Mesenchymal stem cell (in vitro differentiated cells and primary cell): ENCODE measurements around the gene ZNF709.

Experiments
- DNase-seq: peaks from one replicate; pipeline ENCODE4 v3.0.0-alpha.2; 2013
- H2AFZ ChIP-seq: one replicate; pipeline ENCODE4 v1.6.1; 2013; ENCODE audit warnings: low read depth, mild to moderate bottlenecking, control low read depth, inconsistent platforms, low read length, moderate library complexity
- H2AK5ac ChIP-seq: 2 replicates; pipeline ENCODE4 v1.6.1; 2013; ENCODE audit warnings: low read length, moderate library complexity, mild to moderate bottlenecking, inconsistent platforms; ENCODE audit not compliant: severe bottlenecking
- H2BK120ac ChIP-seq: one replicate; pipeline ENCODE4 v1.6.1; 2013; ENCODE audit warnings: low read depth, mild to moderate bottlenecking, inconsistent platforms, low read length, moderate library complexity
- H2BK12ac ChIP-seq, 2 experiments: one replicate each; pipeline ENCODE4 v1.6.1; 2013; ENCODE audit warnings: inconsistent platforms in 2 of 2, low read length in 2 of 2, mild to moderate bottlenecking in 2 of 2, moderate library complexity in 2 of 2, control low read depth in 1 of 2
- H2BK15ac ChIP-seq: one replicate; pipeline ENCODE4 v1.6.1; 2013; ENCODE audit warnings: mild to moderate bottlenecking, low read depth, inconsistent platforms; ENCODE audit not compliant: poor library complexity, severe bottlenecking
- H2BK5ac ChIP-seq: 2 replicates; pipeline ENCODE4 v1.6.1; 2013; ENCODE audit warnings: low read depth, mild to moderate bottlenecking, low read length, control low read depth, inconsistent platforms; ENCODE audit not compliant: poor library complexity, severe bottlenecking
- H3K14ac ChIP-seq, 2 experiments: one replicate each; pipeline ENCODE4 v1.6.1; 2013; ENCODE audit warnings: inconsistent platforms in 2 of 2, low read length in 2 of 2, control low read depth in 1 of 2, mild to moderate bottlenecking in 1 of 2, moderate library complexity in 1 of 2
- H3K18ac ChIP-seq, 2 experiments: one replicate each; pipeline ENCODE4 v1.6.1; 2013; ENCODE audit warnings: inconsistent platforms in 2 of 2, low read length in 2 of 2, control low read depth in 1 of 2, low read depth in 1 of 2, mild to moderate bottlenecking in 1 of 2
- H3K23ac ChIP-seq, 2 experiments: one replicate each; pipeline ENCODE4 v1.6.1; 2013; ENCODE audit warnings: inconsistent platforms in 2 of 2, low read length in 2 of 2, mild to moderate bottlenecking in 2 of 2, moderate library complexity in 2 of 2, control low read depth in 1 of 2
- H3K27ac ChIP-seq: 2 replicates; pipeline ENCODE4 v1.5.1; 2013; ENCODE audit warnings: mild to moderate bottlenecking, moderate library complexity, low read length, control low read depth, inconsistent platforms; ENCODE audit not compliant: poor library complexity, severe bottlenecking
- H3K27me3 ChIP-seq, 2 experiments: 2 replicates each; pipeline versions ENCODE4 v1.6.1 to v1.7.0; 2013; ENCODE audit warnings: low read length in 2 of 2, mild to moderate bottlenecking in 2 of 2, moderate library complexity in 2 of 2, control low read depth in 1 of 2, inconsistent platforms in 1 of 2; ENCODE audit not compliant: control insufficient read depth in 1 of 2, insufficient read depth in 1 of 2
- H3K36me3 ChIP-seq, 2 experiments: 2 replicates each; pipeline versions ENCODE4 v1.6.1 to v1.7.0; 2013; ENCODE audit warnings: low read length in 2 of 2, control low read depth in 1 of 2, inconsistent platforms in 1 of 2, low read depth in 1 of 2, mild to moderate bottlenecking in 1 of 2; ENCODE audit not compliant: insufficient read depth in 2 of 2, control insufficient read depth in 1 of 2
- H3K4ac ChIP-seq, 2 experiments: one replicate each; pipeline ENCODE4 v1.6.1; 2013; ENCODE audit warnings: inconsistent platforms in 2 of 2, low read length in 2 of 2, mild to moderate bottlenecking in 2 of 2, moderate library complexity in 2 of 2, control low read depth in 1 of 2, low read depth in 1 of 2
- H3K4me1 ChIP-seq: 2 replicates; pipeline ENCODE4 v1.6.1; 2013; ENCODE audit warnings: low read depth, low read length, control low read depth; ENCODE audit not compliant: control insufficient read depth, insufficient read depth
- H3K4me2 ChIP-seq: 2 replicates; pipeline ENCODE4 v1.6.1; 2013; ENCODE audit warnings: low read length, mild to moderate bottlenecking, inconsistent platforms; ENCODE audit not compliant: poor library complexity, severe bottlenecking
- H3K4me3 ChIP-seq, 2 experiments: 2 replicates each; pipeline versions ENCODE4 v1.5.1 to v1.7.0; 2013; ENCODE audit warnings: low read length in 2 of 2, mild to moderate bottlenecking in 2 of 2, control low read depth in 1 of 2, low read depth in 1 of 2; ENCODE audit not compliant: insufficient read depth in 1 of 2
- H3K79me1 ChIP-seq: replicated peaks from 2 replicates; pipeline ENCODE4 v1.6.1; 2013; ENCODE audit warnings: mild to moderate bottlenecking, control low read depth, low read length, inconsistent platforms; ENCODE audit not compliant: poor library complexity, severe bottlenecking
- H3K9ac ChIP-seq: 2 replicates; pipeline ENCODE4 v1.7.0; 2013; ENCODE audit warnings: mild to moderate bottlenecking, low read length, moderate library complexity
- H3K9me3 ChIP-seq: 2 replicates; pipeline ENCODE4 v1.7.0; 2013; ENCODE audit warnings: mild to moderate bottlenecking, low read length; ENCODE audit not compliant: control insufficient read depth
- H4K8ac ChIP-seq: one replicate; pipeline ENCODE4 v1.6.1; 2013; ENCODE audit warnings: inconsistent platforms, mild to moderate bottlenecking, low read length, moderate library complexity
- H4K91ac ChIP-seq: one replicate; pipeline ENCODE4 v1.6.1; 2013; ENCODE audit warnings: mild to moderate bottlenecking, low read length, inconsistent platforms
- WGBS: methylation state at CpG from one replicate; pipeline ENCODE4 v1.1.7; 2013; ENCODE audit warnings: mixed read lengths; 5-methylcytosine and 5-hydroxymethylcytosine counted together

ZNF709 gene

DNA sequence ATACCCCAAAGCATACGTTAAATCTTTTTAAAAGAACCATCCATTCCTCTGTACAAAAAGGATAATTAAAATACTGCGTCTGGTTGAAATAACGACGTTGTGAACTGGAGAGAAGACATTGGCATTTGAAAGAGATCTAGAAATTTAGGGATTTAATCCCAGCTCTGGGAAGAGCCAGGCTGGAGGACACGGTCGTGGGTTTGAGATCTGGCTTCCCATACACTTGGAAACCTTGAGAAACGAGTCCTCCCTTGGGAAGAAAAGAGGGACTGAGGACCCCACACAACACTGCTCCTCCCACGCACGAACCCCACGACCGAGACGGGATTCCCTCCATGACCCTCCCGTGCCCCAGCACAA lies 625 bp downstream of the ZNF709 start:
- no peaks in the 10 kb centered on the region for H3K9me3 ChIP-seq
- H3K4me3 ChIP-seq: peak overlapping the region; percentile 98 to 99
- H3K14ac ChIP-seq: no peak overlapping the region
- no peaks in the 10 kb centered on the region for H3K36me3 ChIP-seq
- 3% methylated on average over 12 of the region's 13 CpGs for WGBS
- peak overlapping the region; percentile 77 to 89 for H3K18ac ChIP-seq
- peak overlapping the region; percentile 23 for H2BK15ac ChIP-seq
- peak overlapping the region; percentile 93 for H3K4me2 ChIP-seq
- no peak overlapping the region for H4K91ac ChIP-seq
- no peak overlapping the region for H4K8ac ChIP-seq
- H2BK5ac ChIP-seq: no peak overlapping the region
- peak overlapping the region; percentile 27 for H2BK120ac ChIP-seq
- H3K9ac ChIP-seq: peak overlapping the region; percentile 94
- H3K79me1 ChIP-seq: peaks cover 24% of the 10 kb centered on the region
- no peak overlapping the region for H2BK12ac ChIP-seq
- H3K27ac ChIP-seq: no peak overlapping the region
- peak overlapping the region; percentile 91 for H2AFZ ChIP-seq
- DNase-seq: no peak
- H2AK5ac ChIP-seq: no peak overlapping the region
- no peaks in the 10 kb centered on the region for H3K27me3 ChIP-seq
- H3K4me1 ChIP-seq: peaks cover 4% of the 10 kb centered on the region
- no peak overlapping the region for H3K23ac ChIP-seq
- peak overlapping the region in 1 of 2 experiments; percentile 13 for H3K4ac ChIP-seq

DNA sequence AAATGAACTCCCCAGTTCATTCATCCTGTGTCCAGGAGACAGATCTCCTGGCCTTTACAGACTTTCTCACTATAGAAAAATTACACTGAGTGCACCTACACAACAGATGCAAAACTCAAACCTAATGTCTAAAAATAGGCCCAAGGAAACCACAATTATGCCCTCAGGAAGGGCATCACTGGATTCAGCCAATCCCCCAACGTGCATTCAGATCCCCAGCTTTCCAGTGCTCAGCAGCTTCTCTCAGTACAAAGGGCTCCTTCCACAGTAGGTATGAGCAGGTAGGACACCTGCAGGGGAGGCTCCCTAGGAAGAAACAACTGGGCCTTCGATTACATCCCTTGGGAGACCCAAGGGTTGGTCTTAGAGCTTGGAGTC lies 2.1 kb downstream of the ZNF709 start:
- Histone ChIP-seq H3K9ac (no peak overlapping the region), H3K4me3 (no peak overlapping the region), H3K14ac (no peak overlapping the region), H2BK12ac (no peak overlapping the region), H2BK15ac (no peak overlapping the region), H2AFZ (no peak overlapping the region), H3K18ac (no peak overlapping the region), H3K9me3 (peaks cover 9% of the 10 kb centered on the region), H3K79me1 (peaks cover 37% of the 10 kb centered on the region), H3K4me1 (peaks cover 4% of the 10 kb centered on the region), H3K4ac (no peak overlapping the region), H3K23ac (no peak overlapping the region), H3K27ac (no peak overlapping the region), H3K27me3 (no peaks in the 10 kb centered on the region), H2AK5ac (no peak overlapping the region), H3K4me2 (no peak overlapping the region), H2BK120ac (no peak overlapping the region), H3K36me3 (peaks cover 3 to 5% of the 10 kb centered on the region in 2 experiments), H4K8ac (no peak overlapping the region), H2BK5ac (no peak overlapping the region), H4K91ac (no peak overlapping the region)
- WGBS: 87% methylated on average over 2 of the region's 2 CpGs
- peak; percentile 15 for DNase-seq

DNA sequence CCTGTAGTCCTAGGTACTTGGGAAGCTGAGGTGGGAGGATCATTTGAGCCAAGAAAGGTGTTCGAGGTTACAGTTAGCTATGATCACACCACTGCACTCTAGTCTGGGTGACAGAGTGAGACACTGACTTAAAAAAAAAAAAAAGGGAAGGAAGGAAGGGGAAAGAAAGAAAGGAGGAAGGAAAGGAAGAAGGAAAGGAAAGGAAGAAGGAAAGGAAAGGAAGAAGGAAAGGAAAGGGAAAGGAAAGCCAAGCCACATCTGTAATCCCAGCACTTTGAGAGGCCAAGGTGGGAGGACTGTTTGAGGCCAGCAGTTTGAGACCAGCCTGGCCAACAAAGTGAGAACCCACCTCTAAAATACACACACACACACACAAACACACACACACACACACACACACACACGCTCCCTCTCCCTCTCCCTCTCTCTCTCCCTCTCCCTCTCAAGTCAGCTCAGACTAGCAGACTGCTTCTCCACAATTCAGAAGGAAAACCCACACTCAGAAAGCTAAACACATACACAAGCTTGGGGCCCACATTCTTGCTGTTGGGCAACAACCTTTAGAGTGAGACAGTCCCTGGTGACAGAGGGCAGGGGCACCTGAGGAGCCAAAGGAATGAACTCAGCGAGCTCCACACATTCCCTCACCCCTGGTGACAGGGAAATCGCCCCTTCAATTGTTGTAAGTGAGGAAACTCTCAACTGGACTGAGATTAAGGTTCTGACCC lies 2.7 kb downstream of the ZNF709 start:
- H2BK120ac ChIP-seq: no peak overlapping the region
- no peak overlapping the region for H2BK15ac ChIP-seq
- no peak overlapping the region for H3K9ac ChIP-seq
- DNase-seq: no peak
- no peak overlapping the region for H2BK5ac ChIP-seq
- H3K4me3 ChIP-seq: no peak overlapping the region
- no peak overlapping the region for H3K27ac ChIP-seq
- H2AK5ac ChIP-seq: no peak overlapping the region
- no peak overlapping the region for H3K23ac ChIP-seq
- no peak overlapping the region for H4K8ac ChIP-seq
- H3K27me3 ChIP-seq: no peaks in the 10 kb centered on the region
- H4K91ac ChIP-seq: no peak overlapping the region
- no peak overlapping the region for H3K4me2 ChIP-seq
- H3K79me1 ChIP-seq: peaks cover 37% of the 10 kb centered on the region
- peaks cover 15% of the 10 kb centered on the region for H3K9me3 ChIP-seq
- peaks cover 4% of the 10 kb centered on the region for H3K4me1 ChIP-seq
- no peak overlapping the region for H3K4ac ChIP-seq
- WGBS: 77% methylated on average over 4 of the region's 4 CpGs
- no peak overlapping the region for H3K14ac ChIP-seq
- H3K18ac ChIP-seq: no peak overlapping the region
- peaks cover 3 to 5% of the 10 kb centered on the region in 2 experiments for H3K36me3 ChIP-seq
- no peak overlapping the region for H2AFZ ChIP-seq
- H2BK12ac ChIP-seq: no peak overlapping the region

DNA sequence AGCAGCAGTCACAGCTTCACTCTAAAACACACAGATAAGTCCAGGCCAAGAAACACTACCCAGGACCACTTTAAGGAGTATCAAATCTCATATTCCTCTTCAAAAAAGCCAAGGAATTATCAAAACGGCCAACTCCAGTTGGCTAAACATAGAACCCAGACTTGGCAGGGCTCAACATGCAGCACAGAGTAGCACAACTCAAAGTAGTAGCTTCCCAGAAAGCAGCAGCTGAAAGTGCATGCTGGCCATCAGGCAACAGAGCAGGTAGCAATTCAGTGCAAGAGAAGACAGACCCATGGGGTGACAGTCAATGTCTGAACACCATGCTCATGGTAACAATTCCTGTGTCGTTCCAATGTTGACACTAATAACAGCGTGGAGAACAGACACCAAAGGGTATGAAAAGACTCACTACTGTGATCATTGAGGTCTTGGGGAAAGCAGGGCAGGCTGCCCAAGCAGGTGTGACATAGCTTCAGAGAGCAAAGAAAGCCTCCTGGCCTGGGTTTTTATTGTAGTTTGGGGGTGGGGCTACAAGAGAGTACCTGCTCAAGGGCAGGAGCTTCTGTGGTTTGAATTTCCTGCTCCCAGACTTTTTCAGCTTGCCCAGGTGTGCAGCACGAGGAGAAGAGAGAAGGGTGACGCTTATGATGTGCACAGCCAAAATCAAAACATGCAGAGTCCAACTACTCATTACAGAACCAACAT lies 6.2 kb downstream of the ZNF709 start:
- H3K4me2 ChIP-seq: no peak overlapping the region
- H2BK5ac ChIP-seq: no peak overlapping the region
- peaks cover 44% of the 10 kb centered on the region for H3K9me3 ChIP-seq
- H3K27me3 ChIP-seq: no peaks in the 10 kb centered on the region
- no peak overlapping the region for H2AK5ac ChIP-seq
- peaks cover 3 to 5% of the 10 kb centered on the region in 2 experiments for H3K36me3 ChIP-seq
- H2AFZ ChIP-seq: no peak overlapping the region
- no peak overlapping the region for H3K27ac ChIP-seq
- no peak overlapping the region for H3K18ac ChIP-seq
- no peak overlapping the region for H2BK120ac ChIP-seq
- H2BK15ac ChIP-seq: no peak overlapping the region
- DNase-seq: no peak
- H3K4ac ChIP-seq: no peak overlapping the region
- no peaks in the 10 kb centered on the region for H3K4me1 ChIP-seq
- no peak overlapping the region for H4K91ac ChIP-seq
- H4K8ac ChIP-seq: no peak overlapping the region
- H3K4me3 ChIP-seq: no peak overlapping the region
- no peak overlapping the region for H3K9ac ChIP-seq
- H2BK12ac ChIP-seq: no peak overlapping the region
- H3K79me1 ChIP-seq: peaks cover 37% of the 10 kb centered on the region
- no peak overlapping the region for H3K14ac ChIP-seq
- 85% methylated on average over 3 of the region's 5 CpGs for WGBS
- H3K23ac ChIP-seq: no peak overlapping the region
